NCI-H1092 (cell line): Measurements from ENCODE around the gene NF1.

Experiments used
- DNase-seq: peaks from one replicate; lab custom pipeline; 2025; lab: John Stamatoyannopoulos, UW

The NF1 gene

GRCh38 chr17:31405890-31406371 is 311.2 kb downstream of the NF1 start:
- no peak for DNase-seq

GRCh38 chr17:31408586-31408985 is 313.8 kb downstream of the NF1 start:
- no peak for DNase-seq

GRCh38 chr17:31411707-31412285 is 317.0 kb downstream of the NF1 start:
- no peak for DNase-seq

GRCh38 chr17:31412511-31412910 is 317.7 kb downstream of the NF1 start:
- no peak for DNase-seq

- DNase-seq: no peak
Measured at GRCh38 chr17:31413081-31413799, 318.5 kb downstream of the NF1 start.

- DNase-seq: no peak
Measured at GRCh38 chr17:31413874-31414549, 319.2 kb downstream of the NF1 start.

- no peak for DNase-seq
Measured at GRCh38 chr17:31414550-31414918, 319.8 kb downstream of the NF1 start.

- DNase-seq: no peak
Measured at GRCh38 chr17:31415004-31415454, 320.3 kb downstream of the NF1 start.

GRCh38 chr17:31415640-31416502 is 321.1 kb downstream of the NF1 start:
- DNase-seq: no peak

GRCh38 chr17:31416503-31416923 is 321.7 kb downstream of the NF1 start:
- no peak for DNase-seq

GRCh38 chr17:31417051-31417792 is 322.4 kb downstream of the NF1 start:
- DNase-seq: no peak

GRCh38 chr17:31418773-31419350 is 324.1 kb downstream of the NF1 start:
- no peak for DNase-seq

GRCh38 chr17:31422443-31422842 is 327.7 kb downstream of the NF1 start:
- DNase-seq: no peak

GRCh38 chr17:31424944-31425281 is 330.1 kb downstream of the NF1 start:
- no peak for DNase-seq

- peak; percentile 87 for DNase-seq
Measured at GRCh38 chr17:31425282-31426040, 330.7 kb downstream of the NF1 start.
